Muscle layer of colon (tissue), 2 donors: ENCODE measurements around the gene ZFP30.
"Not testable (repeated sequence)": the region's sequence is repeated elsewhere in the genome, so short reads cannot be mapped to it uniquely, and the experiment has no call there.

ENCODE experiments used
- H3K27ac ChIP-seq: one replicate; pipeline ENCODE4 v1.7.0; 2013; ENCODE audit warnings: low read depth, mild to moderate bottlenecking, low read length, moderate library complexity
- H3K27me3 ChIP-seq, 2 donors: one replicate each; pipeline ENCODE4 v1.7.0; 2013; ENCODE audit warnings: low read length in 2 of 2, mild to moderate bottlenecking in 2 of 2; ENCODE audit not compliant: insufficient read depth in 2 of 2, control insufficient read depth in 1 of 2
- H3K36me3 ChIP-seq: one replicate; pipeline ENCODE4 v1.7.0; 2013; ENCODE audit warnings: mild to moderate bottlenecking, low read length; ENCODE audit not compliant: insufficient read depth
- H3K4me1 ChIP-seq: one replicate; pipeline ENCODE4 v1.7.0; 2013; ENCODE audit warnings: mild to moderate bottlenecking, low read length; ENCODE audit not compliant: insufficient read depth
- H3K4me3 ChIP-seq, 2 donors: one replicate each; pipeline ENCODE4 v1.7.0; 2013; ENCODE audit warnings: low read length in 2 of 2, low read depth in 1 of 2, mild to moderate bottlenecking in 1 of 2, moderate library complexity in 1 of 2
- H3K9ac ChIP-seq: one replicate; pipeline ENCODE4 v1.7.0; 2013; ENCODE audit warnings: low read length
- H3K9me3 ChIP-seq: one replicate; pipeline ENCODE4 v1.7.0; 2013; ENCODE audit warnings: mild to moderate bottlenecking, low read length
- donor health status: abdominal sarcoma.
- donor health status: Adenocarcinoma of cecum.

ZFP30 gene

DNA sequence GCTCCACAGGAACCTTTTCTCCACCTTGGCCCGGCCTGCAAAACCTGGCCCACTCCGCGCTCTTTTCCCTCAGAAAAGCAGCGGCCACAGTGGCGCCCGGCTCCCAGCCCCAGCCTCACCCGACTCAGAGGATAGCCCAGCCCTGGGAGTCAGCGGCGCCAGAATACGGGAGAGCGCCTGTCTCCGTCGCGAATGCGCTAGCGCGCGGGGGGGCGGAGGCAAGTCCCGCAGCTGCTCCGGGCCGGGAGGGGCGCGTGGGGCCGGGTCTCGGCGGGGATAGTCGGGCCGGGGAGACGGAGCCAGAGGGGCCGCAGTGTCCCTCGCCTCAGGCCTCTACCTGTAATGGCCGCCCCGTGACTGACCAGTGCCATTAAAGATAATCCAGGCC is at the start of gene ZFP30:
ZFP30 (minus strand) TSS at position 165 of the 388 bp plus-strand sequence. CDS start 7,643 bp downstream, outside the sequence.
- H3K9me3 ChIP-seq: no peaks in the 10 kb centered on the region
- no peaks in the 10 kb centered on the region for H3K36me3 ChIP-seq
- peak within 1 kb of the TSS; percentile 72 to 88 for H3K4me3 ChIP-seq
- peaks cover 14% of the 10 kb centered on the region for H3K4me1 ChIP-seq
- H3K27me3 ChIP-seq: no peaks in the 10 kb centered on the region
- peak within 1 kb of the TSS; percentile 88 for H3K27ac ChIP-seq
- peak within 1 kb of the TSS; percentile 93 for H3K9ac ChIP-seq

DNA sequence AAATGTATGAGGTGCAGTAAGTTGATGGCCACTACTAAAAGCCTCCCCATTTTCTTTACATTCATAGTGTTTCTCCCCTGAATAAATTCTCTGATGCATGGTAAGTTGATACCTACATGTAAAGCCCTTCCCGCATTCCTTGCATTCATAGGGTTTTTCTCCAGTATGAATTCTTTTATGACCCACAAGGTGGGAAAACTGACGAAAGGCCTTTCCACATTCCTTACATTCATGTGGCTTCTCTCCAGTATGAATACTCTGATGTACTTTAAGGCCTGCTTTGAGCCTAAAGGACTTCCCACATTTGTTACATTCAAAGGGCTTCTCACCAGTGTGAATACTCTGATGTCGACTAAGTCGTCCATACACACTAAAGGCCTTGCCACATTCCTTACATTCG is 43.8 kb upstream of the ZFP30 start:
- no peak overlapping the region for H3K9ac ChIP-seq
- no peaks in the 10 kb centered on the region for H3K27me3 ChIP-seq
- peaks cover 10% of the 10 kb centered on the region for H3K9me3 ChIP-seq
- no peak overlapping the region for H3K4me3 ChIP-seq
- H3K36me3 ChIP-seq: peaks cover 31% of the 10 kb centered on the region
- no peaks in the 10 kb centered on the region for H3K4me1 ChIP-seq
- no peak overlapping the region for H3K27ac ChIP-seq

DNA sequence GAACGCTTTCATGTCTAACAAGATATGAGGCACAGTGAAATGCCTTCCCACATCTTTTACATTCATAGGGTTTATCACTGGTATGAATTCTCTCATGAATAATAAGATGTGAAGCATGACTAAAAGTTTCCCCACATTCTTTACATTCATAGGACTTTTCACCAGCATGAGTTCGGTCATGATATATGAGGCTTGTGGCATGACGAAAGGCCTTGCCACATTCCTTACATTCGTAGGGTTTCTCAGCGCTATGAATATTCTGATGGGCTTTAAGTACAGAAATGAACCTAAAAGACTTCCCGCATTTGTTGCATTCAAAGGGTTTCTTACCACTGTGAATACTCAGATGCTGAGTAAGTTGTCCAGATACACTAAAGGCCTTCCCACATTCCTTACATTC is 43.0 kb upstream of the ZFP30 start:
- Histone ChIP-seq H3K4me3 (no peak overlapping the region), H3K36me3 (peaks cover 31% of the 10 kb centered on the region), H3K27me3 (no peaks in the 10 kb centered on the region), H3K4me1 (no peaks in the 10 kb centered on the region), H3K9me3 (peaks cover 10% of the 10 kb centered on the region), H3K27ac (no peak overlapping the region), H3K9ac (no peak overlapping the region)

DNA sequence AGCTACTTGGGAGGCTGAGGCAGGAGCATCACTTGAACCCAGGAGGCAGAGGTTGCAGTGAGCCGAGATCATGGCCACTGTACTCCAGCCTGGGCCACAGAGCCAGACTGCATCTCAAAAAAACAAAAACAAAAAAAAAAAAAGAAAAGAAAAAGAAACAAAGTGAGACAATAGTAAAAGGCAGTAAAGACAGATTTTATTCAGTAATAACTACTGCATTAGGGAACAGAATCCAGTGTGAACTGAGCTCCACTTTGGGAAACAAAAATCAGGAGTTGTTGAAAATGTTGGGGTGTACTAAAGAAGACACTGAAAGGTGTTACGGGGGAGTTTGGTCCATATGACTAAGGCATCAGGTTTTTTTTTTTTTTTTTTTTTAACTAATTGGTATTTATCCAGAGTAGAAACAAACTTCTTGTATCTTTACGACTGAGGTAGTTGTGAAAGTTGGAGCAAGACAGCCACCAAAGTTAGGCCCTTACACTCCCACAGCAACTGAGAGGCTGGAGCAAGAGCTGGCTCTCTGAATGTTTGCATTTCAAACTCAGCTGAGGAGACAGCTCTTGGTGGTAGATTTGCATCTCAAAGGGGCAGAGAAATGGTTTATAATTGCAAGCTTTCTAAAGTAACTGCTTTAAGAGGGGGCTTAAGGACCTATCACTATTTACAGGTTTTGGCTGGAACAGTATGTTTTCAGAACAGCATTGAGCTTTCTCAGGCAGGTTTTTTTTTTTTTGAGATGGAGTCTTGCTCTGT is 40.1 kb upstream of the ZFP30 start:
- Histone ChIP-seq H3K27me3 (no peaks in the 10 kb centered on the region), H3K9ac (no peak overlapping the region), H3K4me1 (no peaks in the 10 kb centered on the region), H3K4me3 (no peak overlapping the region), H3K27ac (no peak overlapping the region), H3K36me3 (peaks cover 24% of the 10 kb centered on the region), H3K9me3 (peaks cover 10% of the 10 kb centered on the region)

DNA sequence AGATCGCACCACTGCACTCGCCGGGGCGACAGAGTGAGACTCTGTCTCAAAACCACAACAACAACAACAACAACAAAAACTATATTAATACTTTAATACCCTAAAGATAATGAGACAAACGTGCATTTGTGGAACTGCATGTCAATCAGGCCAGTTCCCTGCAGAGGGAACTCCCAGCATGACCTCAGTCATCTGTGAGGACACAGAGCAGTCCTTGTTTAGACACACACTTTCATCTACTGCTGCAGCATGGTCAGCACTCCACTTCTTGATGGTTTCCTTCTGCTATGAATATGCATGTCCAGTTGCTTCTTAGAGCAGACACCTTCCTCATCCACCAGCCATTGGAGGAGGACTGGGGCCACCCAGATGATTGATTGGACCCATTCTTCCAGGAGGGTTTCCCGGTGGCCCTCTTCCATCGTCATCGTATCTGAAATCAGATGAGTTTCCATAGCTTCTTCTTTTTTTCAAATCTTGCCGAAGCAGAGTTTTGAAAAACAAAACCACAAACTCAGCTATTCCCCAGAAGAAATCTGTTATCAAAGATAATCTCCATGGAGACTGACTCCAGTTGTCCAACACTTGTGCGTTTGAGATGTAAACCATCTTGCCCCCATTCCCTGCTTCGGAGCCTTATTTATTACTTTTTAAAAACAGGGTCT is 37.8 kb upstream of the ZFP30 start:
- H3K36me3 ChIP-seq: peaks cover 7% of the 10 kb centered on the region
- no peaks in the 10 kb centered on the region for H3K4me1 ChIP-seq
- no peak overlapping the region for H3K9ac ChIP-seq
- H3K9me3 ChIP-seq: no peaks in the 10 kb centered on the region
- H3K27ac ChIP-seq: no peak overlapping the region
- H3K27me3 ChIP-seq: no peaks in the 10 kb centered on the region
- no peak overlapping the region for H3K4me3 ChIP-seq

DNA sequence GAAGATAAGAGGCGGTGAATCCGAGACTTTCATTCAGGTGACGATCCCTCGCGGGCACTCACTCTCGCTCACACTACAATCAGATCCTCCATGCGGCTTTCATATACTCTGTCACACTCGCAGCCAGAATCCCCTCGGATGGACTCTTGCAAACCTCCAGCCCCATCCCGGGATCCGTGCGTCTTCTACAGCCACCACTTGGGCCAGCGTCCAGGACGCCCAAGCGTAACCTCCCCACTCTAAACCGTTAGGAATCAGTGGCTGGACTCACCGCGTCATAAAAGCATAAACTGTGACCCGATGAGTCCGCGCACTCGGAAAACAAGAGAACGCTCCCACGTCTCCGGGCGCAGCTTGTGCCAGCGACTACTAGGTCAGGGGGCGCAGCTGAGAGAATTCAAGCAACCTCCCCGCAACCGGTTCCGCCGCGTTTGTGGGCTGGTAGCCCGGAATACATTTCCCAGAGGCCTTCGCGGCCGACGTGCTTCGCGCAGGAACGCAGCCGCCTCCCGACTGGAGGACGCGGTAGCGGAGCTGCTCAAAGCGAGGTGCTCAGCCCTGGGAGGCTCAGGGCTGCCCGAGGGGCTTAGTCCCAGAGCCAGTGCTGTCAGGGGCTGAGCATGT is 36.7 kb upstream of the ZFP30 start:
- no peaks in the 10 kb centered on the region for H3K4me1 ChIP-seq
- H3K36me3 ChIP-seq: peaks cover 2% of the 10 kb centered on the region
- H3K27me3 ChIP-seq: no peaks in the 10 kb centered on the region
- H3K9ac ChIP-seq: peak overlapping the region; percentile 65
- peak overlapping the region; percentile 44 to 94 for H3K4me3 ChIP-seq
- H3K27ac ChIP-seq: peak overlapping the region; percentile 59
- H3K9me3 ChIP-seq: no peaks in the 10 kb centered on the region

DNA sequence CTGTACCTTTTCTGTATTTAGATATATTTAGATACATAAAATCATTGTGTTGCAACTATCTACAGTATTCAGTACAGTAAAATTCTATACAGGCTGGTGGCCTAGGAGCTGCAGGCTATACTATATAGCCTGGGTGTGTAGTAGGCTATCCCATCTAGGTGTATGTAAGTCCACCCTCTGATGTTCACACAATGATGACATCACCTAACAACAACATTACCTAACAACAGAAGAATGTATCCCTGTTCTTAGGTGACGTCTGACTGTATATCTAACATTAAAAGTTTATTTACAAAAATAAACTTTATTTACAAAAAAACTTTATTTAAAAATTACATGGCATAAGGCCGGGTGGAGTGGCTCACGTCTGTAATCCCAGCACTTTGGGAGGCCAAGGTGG is 28.3 kb upstream of the ZFP30 start:
- H3K27me3 ChIP-seq: no peaks in the 10 kb centered on the region
- H3K27ac ChIP-seq: no peak overlapping the region
- peaks cover 8% of the 10 kb centered on the region for H3K9me3 ChIP-seq
- no peak overlapping the region for H3K9ac ChIP-seq
- no peaks in the 10 kb centered on the region for H3K4me1 ChIP-seq
- no peak overlapping the region for H3K4me3 ChIP-seq
- peaks cover 5% of the 10 kb centered on the region for H3K36me3 ChIP-seq

DNA sequence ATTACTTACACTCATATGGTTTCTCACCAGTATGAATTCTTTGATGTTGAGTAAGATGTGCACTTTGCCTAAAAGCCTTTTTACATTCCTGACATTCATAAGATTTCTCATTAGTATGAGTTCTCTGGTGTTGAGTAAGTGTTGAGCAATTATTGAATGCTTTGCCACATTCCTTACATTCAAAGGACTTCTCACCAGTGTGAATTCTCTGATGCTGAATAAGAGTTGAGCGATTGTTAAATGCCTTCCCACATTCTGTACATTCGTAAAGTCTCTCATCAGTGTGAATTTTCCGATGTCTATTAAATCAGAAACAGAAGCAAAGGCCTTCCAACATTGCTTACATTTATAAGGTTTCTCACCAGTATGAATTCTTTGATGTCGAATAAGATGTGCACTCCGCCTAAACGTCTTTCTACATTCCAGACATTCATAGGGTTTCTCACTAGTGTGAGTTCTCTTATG is 14.2 kb upstream of the ZFP30 start:
- Histone ChIP-seq H3K9ac (no peak overlapping the region), H3K4me1 (no peaks in the 10 kb centered on the region), H3K36me3 (no peaks in the 10 kb centered on the region), H3K9me3 (peaks cover 32% of the 10 kb centered on the region), H3K27me3 (no peaks in the 10 kb centered on the region), H3K27ac (no peak overlapping the region), H3K4me3 (peak overlapping the region in 1 of 2 donors; percentile 6)

DNA sequence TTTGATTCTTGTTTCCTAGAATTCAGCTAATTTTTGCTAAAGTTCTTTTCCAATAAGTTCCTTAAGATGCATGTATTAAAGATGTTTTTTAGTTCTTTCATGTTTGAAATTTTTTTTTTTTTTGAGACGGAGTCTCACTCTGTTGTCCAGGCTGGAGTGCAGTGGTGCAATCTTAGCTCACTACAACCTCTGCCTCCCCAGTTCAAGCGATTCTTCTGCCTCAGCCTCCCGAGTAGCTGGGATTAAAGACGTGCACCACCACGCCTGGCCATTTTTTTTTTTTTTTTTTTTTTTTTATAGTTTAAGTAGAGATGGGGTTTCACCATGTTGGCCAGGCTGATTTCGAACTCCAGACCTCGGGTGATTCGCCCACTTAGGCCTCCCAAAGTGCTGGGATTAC is 1.9 kb upstream of the ZFP30 start:
- H3K36me3 ChIP-seq, H3K9ac ChIP-seq, H3K27me3 ChIP-seq, H3K9me3 ChIP-seq, H3K27ac ChIP-seq, H3K4me3 ChIP-seq: not testable (repeated sequence)
- H3K4me1 ChIP-seq: peaks cover 14% of the 10 kb centered on the region

DNA sequence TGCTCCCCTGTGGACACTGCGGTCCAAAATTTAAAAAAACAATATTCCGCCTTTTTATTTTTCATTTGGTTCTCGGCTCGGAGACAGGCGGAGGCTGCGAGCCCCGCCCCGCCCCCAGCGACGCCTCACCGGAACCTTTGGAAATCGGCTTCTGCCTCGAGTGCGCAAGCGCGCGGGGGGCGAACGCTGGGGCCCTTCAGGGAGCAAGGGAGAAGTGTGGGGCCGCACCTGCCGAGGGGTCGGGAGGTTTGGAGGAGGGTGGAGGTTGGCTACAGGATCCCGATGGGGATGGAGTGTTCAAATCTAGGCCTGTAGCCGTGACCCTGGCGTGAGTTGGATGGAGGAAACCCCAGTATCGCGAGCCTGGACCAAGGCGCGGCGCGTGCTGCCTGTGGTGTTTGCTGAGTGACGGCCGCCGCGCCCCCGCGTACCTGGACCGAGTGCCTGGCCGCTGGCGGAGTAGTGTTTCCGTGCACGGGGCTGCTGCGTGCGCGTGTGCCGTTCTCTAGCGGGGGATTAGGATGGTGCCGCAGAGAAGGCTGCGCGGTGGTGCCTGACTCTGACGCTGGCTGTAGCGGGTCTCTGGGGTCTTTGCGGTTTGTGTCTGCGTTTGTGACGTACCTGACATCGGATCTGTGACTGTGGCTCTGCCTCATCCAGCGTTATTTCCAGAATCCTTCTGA is 565 bp upstream of the ZFP30 start:
- Histone ChIP-seq H3K9me3 (no peaks in the 10 kb centered on the region), H3K4me3 (peak overlapping the region; percentile 72 to 88), H3K27me3 (no peaks in the 10 kb centered on the region), H3K9ac (peak overlapping the region; percentile 93), H3K4me1 (peaks cover 14% of the 10 kb centered on the region), H3K27ac (peak overlapping the region; percentile 88), H3K36me3 (no peaks in the 10 kb centered on the region)

DNA sequence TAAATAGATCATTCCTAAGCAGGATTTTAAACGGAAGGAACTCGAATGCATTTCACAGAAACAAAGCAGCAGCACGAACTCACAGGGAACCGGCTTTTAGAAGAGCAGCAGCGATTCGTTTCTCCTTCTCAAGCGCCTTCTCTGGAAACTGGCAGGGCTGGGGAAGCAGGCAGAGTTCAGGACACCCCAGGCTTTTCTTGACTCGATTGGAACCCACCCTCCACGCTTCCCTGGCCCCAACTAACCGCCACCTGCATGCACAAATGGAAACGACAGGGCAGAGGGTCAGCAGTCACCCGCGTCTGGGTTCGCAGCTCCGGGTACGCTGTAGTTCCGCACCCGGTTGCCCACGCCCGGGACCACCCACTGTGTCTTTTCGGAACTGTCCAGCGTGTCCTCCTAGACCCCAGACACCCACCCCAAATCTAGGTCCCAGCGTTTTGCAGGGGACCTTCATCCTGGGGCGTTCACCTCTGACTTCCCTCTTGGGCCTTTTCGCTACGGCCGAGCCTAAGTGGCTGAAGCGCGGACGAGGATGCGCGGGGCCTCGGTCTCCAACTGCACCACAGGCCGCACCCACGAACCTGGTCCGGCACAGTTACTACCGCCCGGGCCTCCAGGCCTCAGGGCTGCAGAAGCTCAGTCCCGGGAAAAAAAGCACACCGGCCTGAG is 500 bp downstream of the ZFP30 start:
- peak overlapping the region; percentile 88 for H3K27ac ChIP-seq
- peaks cover 4% of the 10 kb centered on the region for H3K9me3 ChIP-seq
- no peaks in the 10 kb centered on the region for H3K36me3 ChIP-seq

More for the DNA sequence above, 500 bp downstream of the ZFP30 start:
- Histone ChIP-seq H3K9ac (peak overlapping the region; percentile 93), H3K4me1 (peaks cover 14% of the 10 kb centered on the region), H3K27me3 (no peaks in the 10 kb centered on the region), H3K4me3 (peak overlapping the region; percentile 72 to 88)
